GM21825 (cell line): ENCODE results near the gene GPR3.

Experiments used
- ATAC-seq: cut with Tn5 transposase; IDR thresholded peaks from one replicate; pipeline ENCODE4 v1.9.1; 2021; ENCODE audit warnings: mild to moderate bottlenecking, moderate library complexity; ENCODE audit not compliant: unreplicated experiment

Gene GPR3, protein sequence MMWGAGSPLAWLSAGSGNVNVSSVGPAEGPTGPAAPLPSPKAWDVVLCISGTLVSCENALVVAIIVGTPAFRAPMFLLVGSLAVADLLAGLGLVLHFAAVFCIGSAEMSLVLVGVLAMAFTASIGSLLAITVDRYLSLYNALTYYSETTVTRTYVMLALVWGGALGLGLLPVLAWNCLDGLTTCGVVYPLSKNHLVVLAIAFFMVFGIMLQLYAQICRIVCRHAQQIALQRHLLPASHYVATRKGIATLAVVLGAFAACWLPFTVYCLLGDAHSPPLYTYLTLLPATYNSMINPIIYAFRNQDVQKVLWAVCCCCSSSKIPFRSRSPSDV

DNA sequence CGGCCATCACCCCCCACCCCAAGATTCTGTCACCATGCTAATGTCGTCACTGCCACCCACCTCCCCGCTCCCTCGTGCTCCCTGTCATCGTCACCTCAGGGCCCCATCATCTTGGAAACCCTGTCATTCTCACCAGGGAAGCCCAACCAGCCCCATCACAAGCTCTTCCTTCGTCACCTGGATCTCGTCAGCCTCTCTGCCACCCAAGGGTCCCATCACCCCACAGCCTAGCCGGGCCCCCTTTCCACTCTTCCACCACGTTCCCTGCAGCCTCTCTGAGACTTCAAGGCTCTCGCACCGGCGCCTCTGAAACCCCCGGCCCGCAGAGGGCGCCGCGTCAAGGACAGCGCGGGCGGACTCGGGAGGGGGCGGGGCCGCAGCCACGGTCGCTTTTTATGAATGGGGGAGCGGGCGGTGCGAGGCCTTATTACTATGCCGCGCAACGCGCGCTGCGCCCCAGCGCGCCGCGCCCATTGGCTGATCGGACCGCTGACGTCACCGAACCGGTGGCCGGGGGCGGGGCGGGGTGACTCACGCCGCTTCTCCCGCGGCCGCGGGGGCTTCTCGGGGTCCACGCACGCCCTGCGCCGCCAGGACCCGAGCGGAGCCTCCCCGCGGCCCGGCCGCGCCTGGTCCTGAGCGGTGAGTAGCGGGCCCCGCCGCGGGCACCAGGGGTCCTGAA is at the start of gene GPR3:
TSS of gene GPR3 (plus strand) at position 527 of the 682 bp plus-strand sequence. CDS start 1,177 bp downstream, outside the sequence.
- ATAC-seq, result peak; percentile 65

DNA sequence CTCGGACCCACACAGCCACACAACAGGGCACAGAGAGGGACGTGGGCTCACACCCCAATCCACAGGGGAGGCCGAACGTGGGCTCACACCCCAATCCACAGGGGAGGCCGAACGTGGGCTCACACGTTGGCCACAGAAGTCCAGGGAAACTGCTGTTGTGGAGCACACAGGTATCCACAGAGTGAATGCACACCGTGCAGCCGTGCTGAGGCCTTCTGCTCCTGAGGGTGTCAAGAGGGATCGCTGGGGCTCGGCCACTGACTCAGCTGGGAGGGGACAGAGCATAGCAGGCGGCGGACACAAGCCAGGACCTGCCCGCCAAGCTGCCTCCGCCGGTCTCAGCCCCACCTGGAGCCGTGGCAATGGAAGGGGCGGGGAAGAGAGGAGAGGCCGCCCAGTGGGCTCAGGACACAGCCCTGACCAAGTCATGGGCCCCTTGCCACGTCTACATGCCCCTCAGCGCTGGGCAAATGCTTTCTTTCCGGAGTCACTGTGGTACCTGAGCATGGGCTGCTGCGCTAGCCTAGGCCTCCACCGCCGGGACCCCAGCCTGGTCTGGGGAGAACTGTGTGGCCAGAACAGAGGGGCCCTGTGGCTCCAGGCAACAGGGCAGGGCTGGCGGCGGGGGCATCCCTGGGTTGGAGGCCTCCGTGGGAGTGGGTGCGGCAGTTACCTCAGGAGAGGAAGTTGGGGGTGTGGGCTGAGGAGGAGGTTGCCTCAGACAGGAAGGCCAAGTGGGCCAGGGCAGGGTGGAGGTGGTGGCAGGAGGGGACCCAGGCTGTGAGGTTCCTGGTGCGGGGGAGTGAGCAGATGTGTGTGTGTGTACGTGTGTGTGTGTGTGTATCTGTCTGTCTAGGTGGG is 49.4 kb upstream of the GPR3 start:
- ATAC-seq, result no peak

DNA sequence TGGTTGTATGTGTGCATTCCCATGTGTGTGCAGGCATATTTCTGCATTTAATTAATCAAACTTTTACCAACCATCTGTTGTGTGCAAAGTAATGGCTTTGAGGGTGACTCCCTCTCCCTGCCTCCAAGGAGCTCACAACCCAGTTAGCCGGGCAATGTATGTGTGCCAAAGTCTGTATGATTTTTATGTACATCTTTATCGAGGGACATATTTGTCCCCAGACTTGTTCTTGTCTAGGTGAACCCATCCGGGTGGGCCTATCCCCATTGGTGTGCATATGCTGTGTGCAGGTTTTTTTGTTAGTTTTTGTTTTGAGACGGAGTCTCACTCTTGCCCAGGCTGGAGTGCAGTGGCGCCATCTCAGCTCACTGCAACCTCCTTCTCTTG is 48.8 kb upstream of the GPR3 start:
- ATAC-seq, result no peak

DNA sequence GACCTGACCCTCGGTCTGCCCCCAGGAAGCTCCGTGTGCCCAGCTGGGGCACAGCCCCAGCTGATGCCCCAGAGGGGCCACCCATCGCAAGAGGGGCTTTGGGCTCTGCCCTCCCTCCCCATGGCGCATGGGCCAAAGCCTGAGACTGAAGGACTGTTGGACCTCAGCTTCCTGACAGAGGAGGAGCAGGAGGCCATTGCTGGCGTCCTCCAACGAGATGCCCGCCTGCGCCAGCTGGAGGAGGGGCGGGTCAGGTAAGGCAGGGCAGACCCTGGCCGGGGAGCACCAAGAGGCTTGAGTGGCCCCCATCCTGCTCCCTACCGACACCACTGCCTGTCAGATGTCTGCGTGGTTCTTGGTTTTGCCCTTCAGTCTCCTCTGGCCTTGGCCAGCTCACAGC is 47.1 kb upstream of the GPR3 start:
- ATAC-seq, result no peak

DNA sequence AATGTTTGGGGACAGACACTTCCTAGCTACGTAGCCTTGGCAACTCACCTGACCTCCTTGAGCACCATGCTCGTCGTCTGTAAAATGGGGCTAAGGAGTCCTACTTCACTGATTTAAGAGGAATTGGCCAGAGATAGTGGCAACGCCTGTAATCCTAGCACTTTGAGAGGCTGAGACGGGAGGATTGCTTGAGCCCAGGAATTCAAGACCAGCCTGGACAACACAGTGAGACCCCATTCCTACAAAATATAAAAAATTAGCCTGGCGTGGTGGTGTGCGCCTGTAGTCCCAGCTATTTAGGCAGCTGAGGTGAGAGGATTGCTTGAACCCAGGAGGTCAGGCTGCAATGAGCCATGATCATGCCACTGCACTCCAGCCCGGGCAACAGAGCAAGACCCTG is 46.1 kb upstream of the GPR3 start:
- no peak for ATAC-seq

DNA sequence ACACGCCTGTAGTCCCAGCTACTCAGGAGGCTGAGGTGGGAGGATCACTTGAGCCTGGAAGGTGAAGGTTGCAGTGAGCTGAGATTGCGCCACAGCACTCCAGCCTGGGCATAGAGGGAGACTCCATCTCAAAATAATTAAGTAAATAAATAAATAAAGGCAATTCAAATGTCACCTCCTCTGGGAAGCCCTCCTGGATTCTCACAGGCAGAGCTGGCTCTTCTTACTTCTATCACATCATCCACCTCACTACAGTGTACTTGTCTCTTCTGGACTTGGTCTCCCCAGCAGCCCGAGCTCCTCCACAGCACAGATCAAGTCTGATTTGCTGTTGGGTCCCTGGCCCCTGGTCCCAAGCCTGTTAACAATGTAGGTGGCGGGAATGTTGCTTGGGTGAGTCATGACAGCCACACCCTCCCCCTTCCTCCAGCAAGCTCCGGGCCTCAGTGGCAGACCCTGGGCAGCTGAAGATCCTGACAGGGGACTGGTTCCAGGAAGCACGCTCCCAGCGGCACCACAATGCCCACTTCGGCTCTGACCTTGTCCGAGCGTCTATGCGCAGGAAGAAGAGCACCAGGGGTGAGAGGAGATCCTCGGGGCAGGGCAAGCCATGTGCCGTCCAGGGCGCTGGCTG is 45.3 kb upstream of the GPR3 start:
- no peak for ATAC-seq

DNA sequence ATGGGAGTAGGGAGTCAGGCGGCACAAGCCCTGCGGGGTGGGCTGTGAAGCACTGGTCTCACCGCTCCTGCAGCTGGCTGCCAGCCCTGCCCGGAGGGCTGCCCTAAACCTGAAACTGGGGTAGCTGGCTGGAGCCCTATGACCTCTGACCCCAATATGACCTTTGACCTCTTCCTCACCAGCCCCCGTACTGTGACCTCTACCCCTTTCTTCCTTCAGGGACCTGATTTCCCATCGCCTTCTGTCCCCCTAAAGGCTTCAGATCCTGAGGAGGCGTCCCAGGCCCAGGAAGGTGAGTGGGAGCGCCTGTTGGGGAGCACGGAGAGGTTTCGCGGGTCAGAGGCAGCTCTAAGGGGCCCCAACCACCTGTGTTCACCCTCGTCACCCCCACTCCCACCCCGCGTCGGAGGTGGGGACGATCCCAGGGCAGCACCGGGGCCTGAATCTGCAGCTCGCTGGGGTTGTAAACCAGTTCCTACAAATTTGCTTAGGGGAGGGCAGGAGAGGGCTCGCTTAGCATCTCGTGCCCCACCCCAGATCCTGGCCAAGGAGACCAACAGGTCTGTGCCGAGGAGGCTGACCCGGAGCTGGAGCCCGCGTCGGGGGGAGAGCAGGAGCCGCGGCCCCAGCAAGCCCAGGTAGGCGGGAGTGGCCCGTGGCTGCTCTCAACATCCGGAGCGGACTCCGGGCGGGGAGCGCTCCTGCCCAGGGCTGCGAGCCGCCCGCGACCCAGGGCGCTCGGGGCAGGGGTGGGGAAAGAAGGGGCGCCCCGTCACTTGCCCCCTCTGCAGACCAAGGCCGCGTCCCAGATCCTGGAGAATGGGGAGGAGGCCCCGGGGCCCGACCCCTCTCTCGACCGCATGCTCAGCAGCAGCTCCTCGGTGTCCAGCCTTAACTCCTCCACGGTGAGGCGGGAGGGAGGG is 43.3 kb upstream of the GPR3 start:
- no peak for ATAC-seq

DNA sequence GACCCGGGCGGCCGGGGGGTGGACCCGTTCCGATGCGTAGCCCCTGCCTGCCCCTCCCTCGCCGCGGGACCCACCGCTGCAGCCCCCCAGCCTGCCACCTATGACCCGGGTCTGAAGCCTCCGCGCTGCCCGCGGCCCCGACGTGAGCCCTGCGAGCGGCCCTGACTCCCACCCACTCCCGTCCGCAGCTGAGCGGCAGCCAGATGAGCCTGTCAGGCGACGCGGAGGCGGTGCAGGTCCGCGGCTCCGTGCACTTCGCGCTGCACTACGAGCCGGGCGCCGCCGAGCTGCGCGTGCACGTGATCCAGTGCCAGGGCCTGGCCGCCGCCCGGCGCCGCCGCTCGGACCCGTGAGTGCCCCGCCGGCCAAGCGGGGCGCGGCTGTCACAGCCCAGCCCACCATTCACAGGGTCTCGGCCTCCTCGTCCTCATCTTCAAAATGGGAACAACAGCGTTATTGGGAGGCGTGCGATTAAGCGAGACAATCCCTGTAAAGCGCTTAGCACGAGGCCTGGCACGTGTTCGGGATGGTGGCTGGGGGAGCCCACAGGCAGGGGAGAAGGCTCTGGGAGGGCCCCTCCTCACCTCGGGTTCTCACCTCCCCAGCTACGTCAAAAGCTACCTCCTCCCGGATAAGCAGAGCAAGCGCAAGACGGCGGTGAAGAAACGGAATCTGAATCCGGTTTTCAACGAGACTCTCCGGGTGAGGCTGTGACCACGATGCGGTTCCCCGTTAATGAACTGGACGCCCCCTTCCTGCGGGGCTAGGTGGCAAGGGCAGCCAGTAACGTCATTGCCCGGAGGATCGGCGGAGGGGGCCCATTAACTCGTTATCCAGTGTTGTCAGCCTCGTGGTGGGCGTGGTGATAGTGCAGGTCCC is 42.4 kb upstream of the GPR3 start:
- no peak for ATAC-seq

DNA sequence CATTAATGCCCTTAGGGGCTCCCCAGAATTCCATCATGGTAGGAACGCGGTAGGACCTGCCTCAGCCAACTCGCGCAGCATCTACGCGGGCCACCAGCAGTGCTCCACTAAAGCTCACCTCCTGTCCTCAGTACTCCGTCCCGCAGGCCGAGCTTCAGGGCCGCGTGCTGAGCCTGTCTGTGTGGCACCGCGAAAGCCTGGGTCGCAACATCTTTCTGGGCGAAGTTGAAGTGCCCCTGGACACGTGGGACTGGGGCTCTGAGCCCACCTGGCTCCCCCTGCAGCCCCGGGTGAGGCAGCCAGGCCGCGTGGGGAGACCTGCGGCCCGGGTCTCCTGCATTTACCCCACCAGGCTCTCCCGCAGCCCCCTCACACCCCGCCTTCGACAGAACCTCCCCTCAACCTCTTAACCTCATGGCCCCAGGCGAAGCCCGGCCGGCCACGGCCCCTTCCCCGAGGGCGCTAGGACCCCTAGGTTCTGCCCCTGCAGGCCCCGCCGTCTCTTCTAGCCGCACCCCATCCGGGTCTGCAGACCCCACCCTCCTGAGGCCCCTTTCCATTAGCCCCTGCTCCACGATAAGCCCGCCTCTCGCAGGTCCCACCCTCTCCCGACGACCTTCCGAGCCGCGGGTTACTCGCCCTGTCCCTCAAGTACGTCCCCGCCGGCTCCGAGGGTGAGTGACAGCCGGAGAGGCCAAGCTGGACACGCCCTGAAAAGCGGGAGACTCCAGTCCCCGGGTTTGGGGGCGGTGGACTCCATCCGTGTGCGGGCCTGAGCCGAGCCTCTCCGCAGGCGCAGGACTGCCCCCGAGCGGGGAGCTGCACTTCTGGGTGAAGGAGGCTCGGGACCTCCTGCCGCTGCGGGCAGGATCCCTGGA is 41.5 kb upstream of the GPR3 start:
- no peak for ATAC-seq

DNA sequence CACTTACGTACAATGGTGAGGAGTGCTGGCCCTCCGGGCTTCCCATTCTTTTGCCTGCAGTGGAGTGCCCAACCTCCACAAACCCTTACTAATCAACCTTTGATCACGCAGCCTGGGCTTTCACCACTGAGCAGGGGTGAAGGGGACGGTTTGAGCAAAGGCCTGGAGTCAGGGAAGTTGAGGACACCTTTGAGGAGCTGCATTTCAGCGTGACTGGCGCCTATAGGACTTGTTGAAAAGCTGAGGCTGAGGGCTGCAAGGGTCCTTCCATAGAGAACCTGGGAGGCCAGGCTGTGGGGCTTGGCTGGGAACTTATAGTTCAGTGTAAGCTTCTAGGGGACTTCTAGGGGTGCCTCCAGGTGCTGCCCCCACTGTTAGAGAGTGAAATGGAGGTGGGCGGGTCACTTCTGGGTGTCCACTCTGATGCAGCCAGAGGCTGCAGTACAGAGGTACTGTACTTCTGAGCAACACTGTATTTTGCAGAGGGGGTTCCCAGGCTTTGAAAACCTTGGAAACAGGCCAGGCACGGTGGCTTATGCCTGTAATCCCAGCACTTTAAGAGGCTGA is 40.8 kb upstream of the GPR3 start:
- no peak for ATAC-seq

DNA sequence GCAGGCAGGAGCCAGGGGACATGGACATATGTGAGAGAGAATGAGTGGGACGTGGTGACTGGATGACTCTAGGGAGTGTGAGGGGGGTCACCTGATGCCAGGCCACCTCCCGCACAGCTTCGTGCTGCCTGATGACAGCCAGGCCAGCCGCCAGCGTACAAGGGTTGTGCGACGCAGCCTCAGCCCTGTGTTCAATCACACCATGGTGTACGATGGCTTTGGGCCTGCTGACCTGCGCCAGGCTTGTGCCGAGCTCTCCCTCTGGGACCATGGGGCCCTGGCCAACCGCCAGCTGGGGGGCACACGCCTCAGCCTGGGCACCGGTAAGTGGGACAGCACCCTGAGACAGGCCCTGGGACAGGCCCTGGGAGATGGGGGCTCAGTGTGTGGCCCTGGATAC is 39.3 kb upstream of the GPR3 start:
- ATAC-seq, result no peak

DNA sequence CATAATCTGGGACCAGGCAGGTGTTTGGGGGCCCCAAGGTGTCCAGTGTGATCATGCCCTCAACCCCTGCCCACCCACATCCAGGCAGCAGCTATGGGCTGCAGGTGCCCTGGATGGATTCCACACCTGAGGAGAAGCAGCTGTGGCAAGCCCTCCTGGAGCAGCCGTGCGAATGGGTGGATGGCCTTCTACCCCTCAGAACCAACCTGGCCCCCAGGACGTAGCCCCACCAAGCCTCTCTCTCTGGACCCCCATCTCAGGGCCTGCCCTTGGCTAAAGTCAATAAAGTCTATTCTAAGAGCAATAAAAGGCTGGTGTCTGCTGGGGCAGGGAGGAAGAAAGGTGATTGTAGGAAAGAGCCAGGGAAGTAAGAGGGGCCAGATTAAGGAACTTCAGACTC is 38.8 kb upstream of the GPR3 start:
- ATAC-seq, result no peak

DNA sequence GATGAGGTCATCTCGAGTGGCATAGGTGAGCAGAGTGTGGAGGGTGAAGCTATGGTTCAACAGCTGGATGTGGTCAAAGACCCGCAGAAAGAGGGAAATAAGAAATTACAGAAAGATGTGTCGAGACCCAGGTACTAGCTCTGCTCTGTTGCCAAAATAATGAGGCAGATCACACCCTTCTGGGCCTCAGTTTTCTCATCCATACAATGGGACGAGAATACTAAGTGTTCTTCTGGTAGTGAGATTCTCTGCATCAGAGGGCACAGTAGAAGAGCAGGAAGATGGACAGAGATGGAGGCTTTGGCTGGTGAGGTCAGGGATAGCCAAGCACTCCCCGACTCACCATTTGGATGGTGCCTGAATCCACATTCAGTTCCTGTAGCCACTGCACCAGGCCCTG is 36.7 kb upstream of the GPR3 start:
- ATAC-seq, result no peak

DNA sequence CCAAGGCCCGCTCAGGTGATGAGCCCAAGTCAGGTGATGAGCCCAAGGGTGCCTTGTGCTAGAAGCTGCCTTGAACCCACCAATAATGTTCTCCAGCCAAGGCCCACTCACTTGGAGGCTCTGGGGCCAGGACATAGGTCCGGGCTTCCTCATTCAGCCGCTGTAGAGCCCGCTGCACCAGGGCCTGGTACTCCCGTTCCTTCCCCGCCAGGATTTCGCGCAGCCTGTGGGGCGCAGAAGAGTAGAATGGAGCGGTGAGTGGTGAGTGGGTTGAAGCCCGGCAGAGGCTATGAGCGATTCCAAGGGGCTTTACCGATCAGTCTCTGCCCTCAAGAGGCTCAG is 36.2 kb upstream of the GPR3 start:
- ATAC-seq, result no peak

DNA sequence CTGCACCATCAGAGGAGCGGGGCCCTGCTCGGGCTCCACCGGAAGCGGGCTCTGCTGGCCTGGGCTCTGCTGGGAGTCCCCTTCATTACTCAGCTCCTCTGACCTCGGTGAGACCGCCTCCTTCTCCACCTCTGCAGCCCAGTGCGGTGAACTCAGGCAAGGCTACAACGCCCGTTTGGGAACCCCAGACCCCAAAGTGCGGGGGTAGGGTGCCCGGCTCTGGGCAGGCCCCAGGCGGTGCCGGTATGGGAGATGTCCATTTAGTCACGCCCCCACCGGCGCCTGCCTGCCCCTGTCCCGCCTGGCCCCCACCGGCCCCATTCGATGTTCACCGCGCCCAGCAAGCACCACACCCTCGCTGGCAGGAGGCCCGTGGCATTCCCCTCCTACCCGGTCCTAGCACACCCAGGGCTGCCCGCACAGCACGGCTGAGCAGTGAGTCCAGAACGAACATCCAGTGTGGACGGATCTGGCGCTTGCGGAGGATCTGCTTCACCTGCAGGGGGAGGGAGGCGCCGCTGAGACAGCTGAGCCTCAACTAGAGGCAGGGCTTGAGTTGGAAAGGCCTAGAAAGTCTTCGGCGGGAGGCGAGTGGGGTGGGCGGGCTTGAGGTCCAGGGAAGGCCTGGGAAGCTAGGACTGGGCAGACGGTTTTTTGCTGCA is 35.7 kb upstream of the GPR3 start:
- ATAC-seq, result no peak

DNA sequence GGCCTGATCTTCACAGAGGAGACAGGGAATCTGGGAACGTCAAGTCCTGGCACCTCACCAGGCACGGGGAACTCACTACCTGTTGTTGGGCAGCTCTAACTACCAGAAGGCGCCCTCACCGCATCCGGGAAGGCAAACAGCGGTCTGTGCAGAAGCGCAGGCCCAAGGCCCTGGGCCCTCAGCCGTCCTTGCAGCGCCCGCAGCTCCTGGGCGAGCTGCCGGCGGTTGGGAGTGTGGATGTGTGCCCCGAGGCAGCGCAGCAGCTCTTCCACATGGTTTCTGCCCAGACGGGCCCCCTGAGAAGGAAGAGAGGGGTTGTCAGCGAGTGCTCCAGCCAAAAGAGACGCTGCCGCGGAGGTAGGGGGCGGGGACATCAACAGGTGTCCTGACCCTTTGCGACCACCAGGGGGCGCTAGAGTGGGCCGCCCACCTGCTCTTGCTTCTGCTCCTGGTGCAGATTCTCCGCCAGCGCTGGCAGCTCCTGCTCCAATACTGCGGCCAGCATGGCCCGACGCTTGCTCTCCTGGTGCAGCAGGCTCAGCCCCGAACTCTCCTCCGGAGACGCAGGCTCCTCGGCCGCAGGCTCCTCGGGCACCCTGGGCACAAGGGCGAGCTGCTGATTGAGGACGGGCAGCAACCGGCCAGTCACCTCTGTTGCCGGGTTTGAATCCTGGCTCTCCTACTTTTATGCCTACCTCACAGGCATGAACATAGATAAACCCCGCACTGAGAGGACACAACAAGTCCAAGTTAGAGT is 35.0 kb upstream of the GPR3 start:
- peak; percentile 39 for ATAC-seq
